PC-3 (cell line): Measurements from ENCODE around the gene PAIP2. TPM values are rescaled to one million over a fixed set of nuclear protein-coding genes. Genes with fewer than 3 reads are reported as not detected.
"Not testable (repeated sequence)": the region's sequence is repeated elsewhere in the genome, so short reads cannot be mapped to it uniquely, and the experiment has no call there.

Experiments
- ATAC-seq: fragments of 200-7000 bp; cut with Tn5 transposase; 2 replicates; pipeline ENCODE4 v1.9.1; 2020; ENCODE audit warnings: mild to moderate bottlenecking, moderate library complexity
- BruUV-seq: library from RNA; stranded (reverse); fragments of 400-500 nt; replicated peaks from 2 replicates; lab custom pipeline; 2021; lab: Mats Ljungman, UMichigan
- CTCF ChIA-PET: fragments of 300-600 bp; sonication (Branson Sonifier 250); formaldehyde crosslinking; loops from one replicate; lab custom pipeline; 2022; ENCODE audit warnings: antibody characterized with exemption; lab: Charles Lee
- POLR2A ChIA-PET: fragments of 300-600 bp; sonication (Branson Sonifier 250); formaldehyde crosslinking; loops from one replicate; lab custom pipeline; 2022; ENCODE audit warnings: antibody characterized with exemption; ENCODE audit not compliant: unreplicated experiment; lab: Charles Lee
- DNase-seq: peaks from one replicate; pipeline ENCODE4 v3.0.0-alpha.2; 2015
- H2AFZ ChIP-seq: fragments of 300-600 bp; sonication (generic); 2 replicates; pipeline ENCODE4 v1.6.0; 2016; ENCODE audit warnings: antibody characterized with exemption, low read length
- H3F3A ChIP-seq: fragments of 300-600 bp; sonication (generic); one replicate; pipeline ENCODE4 v1.6.0; 2017; ENCODE audit warnings: antibody characterized with exemption, low read length, control low read depth, mild to moderate bottlenecking; ENCODE audit not compliant: unreplicated experiment
- H3K27ac ChIP-seq: fragments of 300-600 bp; sonication (generic); 2 replicates; pipeline ENCODE4 v1.5.1; 2016; ENCODE audit warnings: mild to moderate bottlenecking, low read length
- H3K27me3 ChIP-seq: fragments of 300-600 bp; sonication (generic); 2 replicates; pipeline ENCODE4 v1.6.1; 2016; ENCODE audit warnings: low read length, mixed read lengths
- H3K36me3 ChIP-seq: fragments of 300-600 bp; sonication (generic); 2 replicates; pipeline ENCODE4 v1.6.1; 2016; ENCODE audit warnings: low read depth, mixed run types, low read length, mixed read lengths
- H3K4me1 ChIP-seq: fragments of 300-600 bp; sonication (generic); 2 replicates; pipeline ENCODE4 v1.5.1; 2016; ENCODE audit warnings: low read length; ENCODE audit not compliant: insufficient read depth
- H3K4me2 ChIP-seq: fragments of 300-600 bp; sonication (generic); 2 replicates; pipeline ENCODE4 v1.6.0; 2016; ENCODE audit warnings: low read length
- H3K4me3 ChIP-seq: fragments of 300-600 bp; sonication (generic); 2 replicates; pipeline ENCODE4 v1.5.1; 2016; ENCODE audit warnings: mild to moderate bottlenecking, low read length, mixed read lengths
- H3K79me2 ChIP-seq: fragments of 300-600 bp; sonication (generic); 2 replicates; pipeline ENCODE4 v1.6.1; 2017; ENCODE audit warnings: low read length, mixed read lengths
- H3K9ac ChIP-seq: fragments of 300-600 bp; sonication (generic); 2 replicates; pipeline ENCODE4 v1.6.0; 2016; ENCODE audit warnings: mild to moderate bottlenecking, low read length
- H3K9me2 ChIP-seq: fragments of 300-600 bp; sonication (generic); replicated peaks from 2 replicates; pipeline ENCODE4 v1.6.1; 2016; ENCODE audit warnings: mixed run types, low read length, mixed read lengths
- H3K9me3 ChIP-seq: fragments of 300-600 bp; sonication (generic); 2 replicates; pipeline ENCODE4 v1.6.1; 2016; ENCODE audit warnings: low read length, mixed read lengths
- H4K20me1 ChIP-seq: fragments of 300-600 bp; sonication (generic); 2 replicates; pipeline ENCODE4 v1.6.1; 2016; ENCODE audit warnings: low read length, mixed read lengths
- EZH2 ChIP-seq: fragments of 300-600 bp; sonication (generic); IDR thresholded peaks from one replicate; pipeline ENCODE4 v1.6.1; 2017; ENCODE audit warnings: antibody characterized with exemption, mild to moderate bottlenecking, low read length; ENCODE audit not compliant: unreplicated experiment
- EZH2phosphoT487 ChIP-seq: fragments of 300-600 bp; sonication (generic); IDR thresholded peaks from 2 replicates; pipeline ENCODE4 v1.6.1; 2018; ENCODE audit warnings: mild to moderate bottlenecking, antibody characterized with exemption, low read length, borderline replicate concordance
- intact Hi-C: fragments of 100-400 bp; cut with micrococcal nuclease; formaldehyde crosslinking; loops from 2 replicates; pipeline ENCODE4 v1.9.0; 2023
- total RNA-seq: library from RNA; depleted of rRNA; stranded (reverse); fragments of >200 nt; gene quantifications from 2 replicates; pipeline ENCODE4 v1.2.3, GENCODE V29; 2014
- TF ChIP-seq, protein P1 (sequence below): fragments of 300-600 bp; sonication (generic); conservative IDR thresholded peaks from 2 replicates; pipeline ENCODE4 v1.5.1; 2017; ENCODE audit warnings: antibody characterized with exemption, low read depth, mild to moderate bottlenecking, low read length

The PAIP2 gene
- total RNA-seq, 1 experiment from 2014 or later = 35.1 TPM

GRCh38 chr5:139385061-139386049 is 43.7 kb downstream of the PAIP2 start:
- no peak overlapping the region for H2AFZ ChIP-seq
- ATAC-seq = no peak; the same call in 1 of the 2 replicates

GRCh38 chr5:139386050-139386438 is 44.4 kb downstream of the PAIP2 start:
- Histone ChIP-seq H3K9me2 (no peaks in the 10 kb centered on the region), H3K9me3 (no peaks in the 10 kb centered on the region), H3K27me3 (no peaks in the 10 kb centered on the region), H3K4me1 (peaks cover 12% of the 10 kb centered on the region), H3K79me2 (peaks cover 9% of the 10 kb centered on the region), H3K9ac (no peak overlapping the region), H3K27ac (no peak overlapping the region), H3F3A (no peaks in the 10 kb centered on the region), H2AFZ (no peak overlapping the region), H3K4me2 (no peak overlapping the region), H4K20me1 (no peaks in the 10 kb centered on the region), H3K4me3 (no peak overlapping the region), H3K36me3 (no peaks in the 10 kb centered on the region)
- intact Hi-C loops = no loop called here
- TF ChIP-seq EZH2phosphoT487 (no peak), EZH2 (no peak)
- TF ChIP-seq, protein P1, sequence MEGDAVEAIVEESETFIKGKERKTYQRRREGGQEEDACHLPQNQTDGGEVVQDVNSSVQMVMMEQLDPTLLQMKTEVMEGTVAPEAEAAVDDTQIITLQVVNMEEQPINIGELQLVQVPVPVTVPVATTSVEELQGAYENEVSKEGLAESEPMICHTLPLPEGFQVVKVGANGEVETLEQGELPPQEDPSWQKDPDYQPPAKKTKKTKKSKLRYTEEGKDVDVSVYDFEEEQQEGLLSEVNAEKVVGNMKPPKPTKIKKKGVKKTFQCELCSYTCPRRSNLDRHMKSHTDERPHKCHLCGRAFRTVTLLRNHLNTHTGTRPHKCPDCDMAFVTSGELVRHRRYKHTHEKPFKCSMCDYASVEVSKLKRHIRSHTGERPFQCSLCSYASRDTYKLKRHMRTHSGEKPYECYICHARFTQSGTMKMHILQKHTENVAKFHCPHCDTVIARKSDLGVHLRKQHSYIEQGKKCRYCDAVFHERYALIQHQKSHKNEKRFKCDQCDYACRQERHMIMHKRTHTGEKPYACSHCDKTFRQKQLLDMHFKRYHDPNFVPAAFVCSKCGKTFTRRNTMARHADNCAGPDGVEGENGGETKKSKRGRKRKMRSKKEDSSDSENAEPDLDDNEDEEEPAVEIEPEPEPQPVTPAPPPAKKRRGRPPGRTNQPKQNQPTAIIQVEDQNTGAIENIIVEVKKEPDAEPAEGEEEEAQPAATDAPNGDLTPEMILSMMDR = no peak
- BruUV-seq = no TSS peak
- no peak for DNase-seq
- CTCF ChIA-PET = no interaction called here
- ATAC-seq = no peak
- POLR2A ChIA-PET = no interaction called here

More at GRCh38 chr5:139385061-139386049, 43.7 kb downstream of the PAIP2 start:
- Histone ChIP-seq H3K36me3 (no peaks in the 10 kb centered on the region), H3K9me3 (no peaks in the 10 kb centered on the region), H3K9me2 (no peaks in the 10 kb centered on the region), H3K4me2 (no peak overlapping the region), H3K27me3 (no peaks in the 10 kb centered on the region), H3K9ac (no peak overlapping the region), H4K20me1 (no peaks in the 10 kb centered on the region), H3K27ac (no peak overlapping the region), H3K4me3 (no peak overlapping the region), H3K4me1 (peaks cover 5% of the 10 kb centered on the region), H3K79me2 (0 out of 2 replicates have a peak, but pooled peaks cover 2% of the 10 kb centered on the region), H3F3A (no peaks in the 10 kb centered on the region)
- no peak for DNase-seq
- BruUV-seq = no TSS peak
- intact Hi-C loops = no loop called here
- TF ChIP-seq EZH2 = no peak
- TF ChIP-seq, protein P1 = peak; percentile 34; the same call in 1 of the 2 replicates
- no peak for TF ChIP-seq EZH2phosphoT487
- ChIA-PET POLR2A (no interaction called here), CTCF (no interaction called here)

DNA sequence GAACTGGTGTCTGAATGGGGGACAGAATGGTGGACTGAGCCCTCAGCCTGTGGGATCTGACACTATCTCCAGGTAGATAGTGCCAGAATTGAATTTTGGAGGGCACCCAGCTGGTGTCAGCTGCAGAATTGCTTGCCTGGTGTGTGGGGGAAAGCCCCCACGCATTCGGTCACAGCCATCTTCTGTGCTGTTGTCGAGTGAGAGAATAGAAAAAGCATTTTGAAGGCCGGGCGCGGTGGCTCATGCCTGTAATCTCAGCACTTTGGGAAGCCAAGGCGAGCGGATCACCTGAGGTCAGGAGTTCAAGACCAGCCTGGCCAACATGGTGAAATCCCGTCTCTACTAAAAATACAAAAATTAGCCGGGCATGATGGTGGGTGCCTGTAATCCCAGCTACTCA is 45.3 kb downstream of the PAIP2 start:
- H4K20me1 ChIP-seq, H3K4me3 ChIP-seq, DNase-seq, H3K79me2 ChIP-seq, H3K36me3 ChIP-seq, H2AFZ ChIP-seq, BruUV-seq, POLR2A ChIA-PET, H3F3A ChIP-seq, H3K9me3 ChIP-seq, ATAC-seq, H3K9ac ChIP-seq, intact Hi-C loops, H3K9me2 ChIP-seq, H3K27me3 ChIP-seq, H3K4me2 ChIP-seq, H3K27ac ChIP-seq: not testable (repeated sequence)
- H3K4me1 ChIP-seq = peaks cover 17% of the 10 kb centered on the region
- CTCF ChIA-PET = interaction anchor here (0.5 kb wide), 1 partner anchor 1635 kb away, joined by 4 read pairs; no protein-coding TSS in a partner anchor
